H9 (cell line): ENCODE results near the gene NCOA1. TPM values are rescaled to one million over a fixed set of nuclear protein-coding genes. Genes with fewer than 3 reads are reported as not detected.

Source experiments
- DNase-seq: peaks from one replicate; pipeline ENCODE4 v3.0.0-alpha.2; 2017
- H2AFZ ChIP-seq: one replicate; pipeline ENCODE4 v1.6.1; 2013; ENCODE audit warnings: mild to moderate bottlenecking, low read length, control low read depth, moderate library complexity
- H2AK5ac ChIP-seq: 2 replicates; pipeline ENCODE4 v1.6.1; 2013; ENCODE audit warnings: low read length, control low read depth, mixed read lengths; ENCODE audit not compliant: insufficient read length
- H2BK120ac ChIP-seq: one replicate; pipeline ENCODE4 v1.6.1; 2013; ENCODE audit warnings: low read depth, mild to moderate bottlenecking, low read length, control low read depth, inconsistent platforms; ENCODE audit not compliant: poor library complexity, severe bottlenecking
- H2BK12ac ChIP-seq: 2 replicates; pipeline ENCODE4 v1.6.1; 2013; ENCODE audit warnings: low read length, control low read depth, mixed read lengths, low read depth; ENCODE audit not compliant: insufficient read length
- H2BK15ac ChIP-seq: 2 replicates; pipeline ENCODE4 v1.6.1; 2013; ENCODE audit warnings: low read depth, low read length, control low read depth
- H2BK20ac ChIP-seq: one replicate; pipeline ENCODE4 v1.6.1; 2013; ENCODE audit warnings: low read depth, mild to moderate bottlenecking, low read length, control low read depth, inconsistent platforms; ENCODE audit not compliant: poor library complexity, severe bottlenecking
- H2BK5ac ChIP-seq: 2 replicates; pipeline ENCODE4 v1.6.1; 2013; ENCODE audit warnings: low read length, control low read depth, mixed read lengths; ENCODE audit not compliant: insufficient read length
- H3K14ac ChIP-seq: 2 replicates; pipeline ENCODE4 v1.6.1; 2013; ENCODE audit warnings: low read length, control low read depth; ENCODE audit not compliant: insufficient read depth
- H3K18ac ChIP-seq: 2 replicates; pipeline ENCODE4 v1.6.1; 2013; ENCODE audit warnings: low read depth, mild to moderate bottlenecking, mixed read lengths, low read length, control low read depth; ENCODE audit not compliant: insufficient read length
- H3K23ac ChIP-seq: 2 replicates; pipeline ENCODE4 v1.6.1; 2013; ENCODE audit warnings: low read length, control low read depth, mixed read lengths, low read depth; ENCODE audit not compliant: insufficient read length
- H3K23me2 ChIP-seq: 2 replicates; pipeline ENCODE4 v1.6.1; 2013; ENCODE audit warnings: low read depth, mild to moderate bottlenecking, mixed read lengths, low read length, control low read depth; ENCODE audit not compliant: insufficient read length, poor library complexity, severe bottlenecking
- H3K27ac ChIP-seq: 2 replicates; pipeline ENCODE4 v1.5.1; 2013; ENCODE audit warnings: low read length, control low read depth, mixed read lengths, low read depth; ENCODE audit not compliant: insufficient read length
- H3K27me3 ChIP-seq: 2 replicates; pipeline ENCODE4 v1.6.1; 2013; ENCODE audit warnings: low read length, control low read depth, inconsistent platforms; ENCODE audit not compliant: insufficient read depth
- H3K4ac ChIP-seq: 2 replicates; pipeline ENCODE4 v1.6.1; 2013; ENCODE audit warnings: low read depth, mild to moderate bottlenecking, control low read depth, inconsistent platforms, low read length, moderate library complexity
- H3K4me1 ChIP-seq: 2 replicates; pipeline ENCODE4 v1.6.1; 2013; ENCODE audit warnings: low read length, control low read depth, inconsistent platforms; ENCODE audit not compliant: insufficient read depth
- H3K4me2 ChIP-seq: 2 replicates; pipeline ENCODE4 v1.6.1; 2013; ENCODE audit warnings: low read length, control low read depth, mixed read lengths; ENCODE audit not compliant: insufficient read length, insufficient read depth
- H3K56ac ChIP-seq: 2 replicates; pipeline ENCODE4 v1.6.1; 2013; ENCODE audit warnings: low read depth, mild to moderate bottlenecking, mixed read lengths, low read length, control low read depth; ENCODE audit not compliant: insufficient read length
- H3K79me1 ChIP-seq: 2 replicates; pipeline ENCODE4 v1.6.1; 2013; ENCODE audit warnings: low read depth, mild to moderate bottlenecking, moderate library complexity, low read length, control low read depth, inconsistent platforms; ENCODE audit not compliant: insufficient read depth, poor library complexity, severe bottlenecking
- H3K79me2 ChIP-seq: 2 replicates; pipeline ENCODE4 v1.6.1; 2013; ENCODE audit warnings: low read length, control low read depth, inconsistent platforms; ENCODE audit not compliant: insufficient read depth
- H3K9ac ChIP-seq: 2 replicates; pipeline ENCODE4 v1.6.1; 2013; ENCODE audit warnings: low read length, control low read depth, mixed read lengths; ENCODE audit not compliant: insufficient read length; ENCODE audit errors: extremely low read depth
- H3K9me3 ChIP-seq: one replicate; pipeline ENCODE4 v1.6.1; 2013; ENCODE audit warnings: low read depth, low read length, inconsistent platforms; ENCODE audit not compliant: control insufficient read depth
- H3T11ph ChIP-seq: one replicate; pipeline ENCODE4 v1.6.1; 2013; ENCODE audit warnings: mild to moderate bottlenecking, low read length, control low read depth, inconsistent platforms
- H4K20me1 ChIP-seq: one replicate; pipeline ENCODE4 v1.6.1; 2013; ENCODE audit not compliant: control insufficient read depth, insufficient read length, insufficient read depth
- H4K5ac ChIP-seq: 2 replicates; pipeline ENCODE4 v1.6.1; 2013; ENCODE audit warnings: low read depth, mild to moderate bottlenecking, mixed read lengths, low read length, control low read depth; ENCODE audit not compliant: insufficient read length
- H4K8ac ChIP-seq: replicated peaks from 2 replicates; pipeline ENCODE4 v1.6.1; 2013; ENCODE audit warnings: low read length, control low read depth, mixed read lengths, low read depth; ENCODE audit not compliant: insufficient read length
- H4K91ac ChIP-seq: 2 replicates; pipeline ENCODE4 v1.6.1; 2013; ENCODE audit warnings: low read depth, mild to moderate bottlenecking, moderate library complexity, mixed read lengths, low read length, control low read depth; ENCODE audit not compliant: insufficient read length
- H3K27ac Mint-ChIP-seq, 3 experiments: 2 replicates in 2 of 3; 3 replicates in 1 of 3; pipeline ENCODE4 v1.8.0; 2020 to 2021; ENCODE audit warnings: mixed read lengths in 3 of 3, mild to moderate bottlenecking in 1 of 3, moderate library complexity in 1 of 3
- H3K27me3 Mint-ChIP-seq: 2 replicates; pipeline ENCODE4 v1.8.0; 2021; ENCODE audit warnings: low read depth, mild to moderate bottlenecking, moderate library complexity, mixed read lengths
- H3K36me3 Mint-ChIP-seq, 3 experiments: 2 replicates in 2 of 3; 3 replicates in 1 of 3; pipeline ENCODE4 v1.8.0; 2020 to 2021; ENCODE audit warnings: low read depth in 3 of 3, mixed read lengths in 3 of 3; ENCODE audit not compliant: insufficient read depth in 1 of 3
- H3K4me1 Mint-ChIP-seq, 2 experiments: 2 replicates each; pipeline ENCODE4 v1.8.0; 2020; ENCODE audit warnings: mixed read lengths in 2 of 2
- H3K4me3 Mint-ChIP-seq, 2 experiments: 2 replicates in 1 of 2; 3 replicates in 1 of 2; pipeline ENCODE4 v1.8.0; 2020 to 2021; ENCODE audit warnings: mild to moderate bottlenecking in 2 of 2, mixed read lengths in 2 of 2, moderate library complexity in 1 of 2
- H3K9me3 Mint-ChIP-seq, 2 experiments: 2 replicates in 1 of 2; 3 replicates in 1 of 2; pipeline ENCODE4 v1.8.0; 2020; ENCODE audit warnings: mild to moderate bottlenecking in 2 of 2, mixed read lengths in 2 of 2, moderate library complexity in 1 of 2
- WGBS: extraction: QIAGEN DNeasy Blood & Tissue Kit; methylation state at CpG from one replicate; pipeline ENCODE4 v1.1.7; 2013; ENCODE audit warnings: missing lambda C conversion rate, low lambda C conversion rate, mixed read lengths; ENCODE audit not compliant: insufficient read length; ENCODE audit errors: extremely low coverage; 5-methylcytosine and 5-hydroxymethylcytosine counted together
- total RNA-seq: library from RNA; stranded (reverse); gene quantifications from 2 replicates; pipeline ENCODE4 v1.2.1, GENCODE V29; 2021
- TF ChIP-seq, protein P1 (sequence below): fragments of 200-600 bp; sonication (generic); conservative IDR thresholded peaks from 3 replicates; pipeline ENCODE4 v1.8.0; 2021; ENCODE audit warnings: antibody characterized with exemption, mild to moderate bottlenecking

The NCOA1 gene
- total RNA-seq, 1 experiment from 2014 or later, result 14.8 TPM

DNA sequence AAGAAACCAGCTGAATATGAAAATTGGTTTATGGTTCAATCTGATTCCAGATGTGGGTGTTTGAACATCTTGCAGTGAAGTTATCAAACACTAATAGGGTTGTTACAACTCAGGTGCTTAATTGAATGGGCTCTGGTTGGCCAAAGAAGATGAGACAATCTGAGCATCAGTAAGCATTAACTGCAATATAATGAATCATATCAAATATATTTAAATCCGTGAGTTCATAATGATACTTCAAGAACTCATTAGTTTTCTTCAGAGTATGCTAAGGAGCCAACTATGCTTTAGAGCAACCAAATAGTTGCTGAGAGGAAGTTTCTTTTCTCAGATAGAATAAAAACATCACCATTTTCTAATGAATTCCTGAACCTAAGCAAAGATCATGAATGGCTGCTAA is 79.2 kb downstream of the NCOA1 start:
- Histone ChIP-seq H4K5ac (no peak overlapping the region), H2BK12ac (no peak overlapping the region), H2BK20ac (no peak overlapping the region), H3K9ac (no peak overlapping the region), H4K91ac (no peak overlapping the region), H2AFZ (no peak overlapping the region), H3K14ac (no peak overlapping the region), H3K79me1 (no peaks in the 10 kb centered on the region), H3K4ac (no peak overlapping the region), H2AK5ac (no peak overlapping the region), H2BK15ac (no peak overlapping the region), H3K23ac (no peak overlapping the region), H3K18ac (no peak overlapping the region), H3K56ac (no peak overlapping the region), H4K20me1 (no peaks in the 10 kb centered on the region), H3K79me2 (no peaks in the 10 kb centered on the region), H3K23me2 (no peaks in the 10 kb centered on the region), H3K27ac (no peak overlapping the region), H3K4me1 (no peaks in the 10 kb centered on the region), H3K27me3 (no peaks in the 10 kb centered on the region), H3K4me2 (no peak overlapping the region), H4K8ac (no peak overlapping the region), H2BK5ac (no peak overlapping the region), H3K9me3 (peaks cover 15% of the 10 kb centered on the region), H3T11ph (no peak overlapping the region), H2BK120ac (no peak overlapping the region)
- Mint-ChIP-seq H3K36me3 (peaks cover 13 to 20% (median 18%) of the 10 kb centered on the region in 3 experiments), H3K4me3 (no peak overlapping the region), H3K9me3 (peaks cover 15 to 18% of the 10 kb centered on the region in 2 experiments), H3K4me1 (no peaks in the 10 kb centered on the region), H3K27me3 (no peaks in the 10 kb centered on the region), H3K27ac (no peak overlapping the region)
- no peak for DNase-seq
- TF ChIP-seq, protein P1, sequence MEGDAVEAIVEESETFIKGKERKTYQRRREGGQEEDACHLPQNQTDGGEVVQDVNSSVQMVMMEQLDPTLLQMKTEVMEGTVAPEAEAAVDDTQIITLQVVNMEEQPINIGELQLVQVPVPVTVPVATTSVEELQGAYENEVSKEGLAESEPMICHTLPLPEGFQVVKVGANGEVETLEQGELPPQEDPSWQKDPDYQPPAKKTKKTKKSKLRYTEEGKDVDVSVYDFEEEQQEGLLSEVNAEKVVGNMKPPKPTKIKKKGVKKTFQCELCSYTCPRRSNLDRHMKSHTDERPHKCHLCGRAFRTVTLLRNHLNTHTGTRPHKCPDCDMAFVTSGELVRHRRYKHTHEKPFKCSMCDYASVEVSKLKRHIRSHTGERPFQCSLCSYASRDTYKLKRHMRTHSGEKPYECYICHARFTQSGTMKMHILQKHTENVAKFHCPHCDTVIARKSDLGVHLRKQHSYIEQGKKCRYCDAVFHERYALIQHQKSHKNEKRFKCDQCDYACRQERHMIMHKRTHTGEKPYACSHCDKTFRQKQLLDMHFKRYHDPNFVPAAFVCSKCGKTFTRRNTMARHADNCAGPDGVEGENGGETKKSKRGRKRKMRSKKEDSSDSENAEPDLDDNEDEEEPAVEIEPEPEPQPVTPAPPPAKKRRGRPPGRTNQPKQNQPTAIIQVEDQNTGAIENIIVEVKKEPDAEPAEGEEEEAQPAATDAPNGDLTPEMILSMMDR, result no peak
- WGBS, result no CpG with 5 or more reads among the region's 1 CpG
